ENCODE results near the gene SREBF2.

The SREBF2 gene

DNA sequence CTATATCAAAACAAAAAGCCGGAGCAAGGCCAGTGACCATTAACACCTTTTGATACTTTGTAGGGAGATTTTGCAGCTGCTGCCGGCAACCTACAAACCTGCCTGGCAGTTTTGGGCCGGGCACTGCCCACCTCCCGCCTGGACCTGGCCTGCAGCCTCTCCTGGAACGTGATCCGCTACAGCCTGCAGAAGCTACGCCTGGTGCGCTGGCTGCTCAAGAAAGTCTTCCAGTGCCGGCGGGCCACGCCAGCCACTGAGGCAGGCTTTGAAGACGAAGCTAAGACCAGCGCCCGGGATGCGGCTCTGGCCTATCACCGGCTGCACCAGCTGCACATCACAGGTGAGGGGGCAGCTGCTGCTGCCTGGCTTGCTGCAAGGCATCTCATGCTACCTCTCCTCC lies 47.7 kb downstream of the SREBF2 start:
- TF ChIP-seq, protein P1, sequence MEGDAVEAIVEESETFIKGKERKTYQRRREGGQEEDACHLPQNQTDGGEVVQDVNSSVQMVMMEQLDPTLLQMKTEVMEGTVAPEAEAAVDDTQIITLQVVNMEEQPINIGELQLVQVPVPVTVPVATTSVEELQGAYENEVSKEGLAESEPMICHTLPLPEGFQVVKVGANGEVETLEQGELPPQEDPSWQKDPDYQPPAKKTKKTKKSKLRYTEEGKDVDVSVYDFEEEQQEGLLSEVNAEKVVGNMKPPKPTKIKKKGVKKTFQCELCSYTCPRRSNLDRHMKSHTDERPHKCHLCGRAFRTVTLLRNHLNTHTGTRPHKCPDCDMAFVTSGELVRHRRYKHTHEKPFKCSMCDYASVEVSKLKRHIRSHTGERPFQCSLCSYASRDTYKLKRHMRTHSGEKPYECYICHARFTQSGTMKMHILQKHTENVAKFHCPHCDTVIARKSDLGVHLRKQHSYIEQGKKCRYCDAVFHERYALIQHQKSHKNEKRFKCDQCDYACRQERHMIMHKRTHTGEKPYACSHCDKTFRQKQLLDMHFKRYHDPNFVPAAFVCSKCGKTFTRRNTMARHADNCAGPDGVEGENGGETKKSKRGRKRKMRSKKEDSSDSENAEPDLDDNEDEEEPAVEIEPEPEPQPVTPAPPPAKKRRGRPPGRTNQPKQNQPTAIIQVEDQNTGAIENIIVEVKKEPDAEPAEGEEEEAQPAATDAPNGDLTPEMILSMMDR (IDR thresholded peaks at IDR 0.05; ENCODE audit: low read length) = no peak
- no peak for TF ChIP-seq EZH2 (IDR thresholded peaks at IDR 0.05; ENCODE audit: borderline replicate concordance, low read length)
- Histone ChIP-seq H4K20me1 (ENCODE audit: insufficient read depth, low read length) (no peaks in the 10 kb centered on the region), H3K4me2 (ENCODE audit: low read length) (no peak overlapping the region), H3K9me2 (ENCODE audit: low read depth, low read length) (no peaks in the 10 kb centered on the region), H3K27ac (ENCODE audit: low read depth, low read length, poor library complexity, severe bottlenecking) (no peak overlapping the region), H3K36me3 (ENCODE audit: insufficient read depth, low read length) (peaks cover 100% of the 10 kb centered on the region), H2AFZ (ENCODE audit: low read length) (no peak overlapping the region), H3K9me3 (ENCODE audit: low read length) (no peaks in the 10 kb centered on the region), H3K4me3 (ENCODE audit: low read depth, low read length, poor library complexity, severe bottlenecking) (no peak overlapping the region), H3K79me2 (ENCODE audit: insufficient read depth, low read length) (no peaks in the 10 kb centered on the region), H3K27me3 (ENCODE audit: insufficient read depth, low read length) (no peaks in the 10 kb centered on the region), H3K9ac (ENCODE audit: low read length) (no peak overlapping the region), H3K4me1 (ENCODE audit: insufficient read depth, low read length, severe bottlenecking) (peaks cover 12% of the 10 kb centered on the region), H3F3A (ENCODE audit: insufficient read depth, low read length) (no peaks in the 10 kb centered on the region)

DNA sequence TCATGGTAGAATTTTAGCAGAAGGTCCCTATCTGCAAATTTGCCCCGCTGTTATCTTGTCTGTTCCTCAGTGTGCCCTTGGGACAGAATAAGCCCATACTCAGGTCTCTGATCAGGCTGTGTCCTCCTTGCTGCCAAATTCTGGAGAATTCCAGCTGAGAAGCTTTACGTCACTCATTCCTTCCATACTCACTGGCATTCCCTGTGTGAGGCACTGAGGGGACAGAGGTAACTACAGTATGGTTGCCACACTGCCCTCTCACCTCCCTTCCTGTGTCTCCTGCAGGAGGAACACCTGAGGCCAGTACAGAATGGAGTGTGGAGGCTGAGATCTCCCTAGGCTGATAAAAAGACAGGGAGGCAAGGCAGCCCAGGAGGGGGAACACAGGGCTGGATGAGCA lies 50.5 kb downstream of the SREBF2 start:
- Histone ChIP-seq H4K20me1 (ENCODE audit: insufficient read depth, low read length) (no peaks in the 10 kb centered on the region), H2AFZ (ENCODE audit: low read length) (no peak overlapping the region), H3K9ac (ENCODE audit: low read length) (no peak overlapping the region), H3K9me2 (ENCODE audit: low read depth, low read length) (no peaks in the 10 kb centered on the region), H3K27ac (ENCODE audit: low read depth, low read length, poor library complexity, severe bottlenecking) (peak overlapping the region; percentile 48), H3K79me2 (ENCODE audit: insufficient read depth, low read length) (no peaks in the 10 kb centered on the region), H3K27me3 (ENCODE audit: insufficient read depth, low read length) (no peaks in the 10 kb centered on the region), H3K36me3 (ENCODE audit: insufficient read depth, low read length) (peaks cover 99% of the 10 kb centered on the region), H3K9me3 (ENCODE audit: low read length) (no peaks in the 10 kb centered on the region), H3F3A (ENCODE audit: insufficient read depth, low read length) (no peaks in the 10 kb centered on the region), H3K4me1 (ENCODE audit: insufficient read depth, low read length, severe bottlenecking) (peaks cover 19% of the 10 kb centered on the region), H3K4me3 (ENCODE audit: low read depth, low read length, poor library complexity, severe bottlenecking) (no peak overlapping the region), H3K4me2 (ENCODE audit: low read length) (no peak overlapping the region)
- TF ChIP-seq, protein P1 (IDR thresholded peaks at IDR 0.05; ENCODE audit: low read length) = no peak
- no peak for TF ChIP-seq EZH2 (IDR thresholded peaks at IDR 0.05; ENCODE audit: borderline replicate concordance, low read length)

DNA sequence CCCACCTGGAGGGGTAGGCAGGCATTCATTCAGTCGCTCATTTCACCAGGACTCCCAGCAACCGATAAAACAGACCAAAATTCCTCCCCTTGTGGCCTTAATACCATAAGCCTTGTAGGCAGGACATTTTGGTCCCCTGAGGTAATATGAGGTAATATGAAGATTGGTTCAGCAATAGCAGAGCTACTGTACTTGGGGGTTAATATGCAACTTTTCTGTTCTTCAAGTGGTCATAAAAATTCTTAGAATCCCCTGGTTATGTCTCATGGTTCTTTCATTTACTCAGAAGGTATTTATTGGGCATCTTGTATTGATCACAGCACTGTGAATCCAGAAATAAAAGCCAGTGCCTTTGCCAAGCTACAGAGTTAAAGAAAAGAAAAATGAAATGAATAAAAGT lies 52.2 kb downstream of the SREBF2 start:
- no peak overlapping the region for H3K4me2 ChIP-seq (ENCODE audit: low read length)
- no peaks in the 10 kb centered on the region for H3K9me3 ChIP-seq (ENCODE audit: low read length)

DNA sequence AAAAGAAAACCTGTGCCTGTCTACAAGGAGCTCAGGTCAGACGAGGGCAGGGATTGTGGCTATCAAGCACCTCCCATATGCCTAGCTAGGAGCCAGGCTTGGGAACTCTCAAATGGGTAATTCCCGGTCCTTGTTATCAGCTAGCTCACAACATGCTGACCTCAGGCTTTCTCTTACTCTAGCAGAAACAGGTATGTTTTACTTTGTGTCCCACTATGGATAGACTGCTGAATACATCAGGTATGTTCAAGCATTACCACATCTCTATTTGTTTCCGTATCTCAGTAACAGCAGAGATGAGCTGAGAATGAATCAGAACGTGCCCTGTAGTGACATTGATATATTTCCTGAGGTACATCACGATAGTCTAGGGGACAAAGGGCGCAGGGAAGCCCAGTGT lies 52.6 kb downstream of the SREBF2 start:
- H3K9me3 ChIP-seq (ENCODE audit: low read length) = no peaks in the 10 kb centered on the region
- H3K27ac ChIP-seq (ENCODE audit: low read depth, low read length, poor library complexity, severe bottlenecking) = no peak overlapping the region
- H3K4me2 ChIP-seq (ENCODE audit: low read length) = no peak overlapping the region
- no peaks in the 10 kb centered on the region for H4K20me1 ChIP-seq (ENCODE audit: insufficient read depth, low read length)
- TF ChIP-seq EZH2 (IDR thresholded peaks at IDR 0.05; ENCODE audit: borderline replicate concordance, low read length) = no peak
- TF ChIP-seq, protein P1 (IDR thresholded peaks at IDR 0.05; ENCODE audit: low read length) = no peak
- H3K9ac ChIP-seq (ENCODE audit: low read length) = no peak overlapping the region
- H3F3A ChIP-seq (ENCODE audit: insufficient read depth, low read length) = no peaks in the 10 kb centered on the region
- H3K79me2 ChIP-seq (ENCODE audit: insufficient read depth, low read length) = no peaks in the 10 kb centered on the region
- H3K9me2 ChIP-seq (ENCODE audit: low read depth, low read length) = no peaks in the 10 kb centered on the region
- no peak overlapping the region for H2AFZ ChIP-seq (ENCODE audit: low read length)
- peaks cover 19% of the 10 kb centered on the region for H3K4me1 ChIP-seq (ENCODE audit: insufficient read depth, low read length, severe bottlenecking)
- H3K27me3 ChIP-seq (ENCODE audit: insufficient read depth, low read length) = no peaks in the 10 kb centered on the region
- H3K36me3 ChIP-seq (ENCODE audit: insufficient read depth, low read length) = peaks cover 98% of the 10 kb centered on the region
- H3K4me3 ChIP-seq (ENCODE audit: low read depth, low read length, poor library complexity, severe bottlenecking) = no peak overlapping the region

More for the DNA sequence above, 52.2 kb downstream of the SREBF2 start:
- H3K4me1 ChIP-seq (ENCODE audit: insufficient read depth, low read length, severe bottlenecking) = peaks cover 19% of the 10 kb centered on the region
- H3F3A ChIP-seq (ENCODE audit: insufficient read depth, low read length) = no peaks in the 10 kb centered on the region
- no peak overlapping the region for H3K27ac ChIP-seq (ENCODE audit: low read depth, low read length, poor library complexity, severe bottlenecking)
- no peak for TF ChIP-seq EZH2 (IDR thresholded peaks at IDR 0.05; ENCODE audit: borderline replicate concordance, low read length)
- no peak overlapping the region for H3K4me3 ChIP-seq (ENCODE audit: low read depth, low read length, poor library complexity, severe bottlenecking)
- peaks cover 99% of the 10 kb centered on the region for H3K36me3 ChIP-seq (ENCODE audit: insufficient read depth, low read length)
- no peaks in the 10 kb centered on the region for H3K27me3 ChIP-seq (ENCODE audit: insufficient read depth, low read length)
- H3K79me2 ChIP-seq (ENCODE audit: insufficient read depth, low read length) = no peaks in the 10 kb centered on the region
- H3K9ac ChIP-seq (ENCODE audit: low read length) = no peak overlapping the region
- H3K9me2 ChIP-seq (ENCODE audit: low read depth, low read length) = no peaks in the 10 kb centered on the region
- H4K20me1 ChIP-seq (ENCODE audit: insufficient read depth, low read length) = no peaks in the 10 kb centered on the region
- no peak overlapping the region for H2AFZ ChIP-seq (ENCODE audit: low read length)
